Neural cell (in vitro differentiated cells): ENCODE results near the gene KRT83.

Source experiments
- CTCF ChIP-seq: fragments of 450-650 bp; IDR thresholded peaks from 2 replicates; pipeline ENCODE4 v1.5.1; 2014; ENCODE audit warnings: antibody characterized with exemption, mild to moderate bottlenecking, moderate library complexity; ENCODE audit not compliant: poor library complexity, severe bottlenecking
- EZH2 ChIP-seq: fragments of 200-600, 300-800 bp; shearing (Covaris generic), sonication (generic); IDR thresholded peaks from 2 replicates; pipeline ENCODE4 v1.6.1; 2014; ENCODE audit warnings: antibody characterized with exemption, low read length, borderline replicate concordance, mild to moderate bottlenecking; ENCODE audit not compliant: insufficient read depth, poor library complexity, severe bottlenecking
- POLR2AphosphoS5 ChIP-seq: IDR thresholded peaks from 2 replicates; pipeline ENCODE4 v1.6.1; 2012

- no peak for TF ChIP-seq CTCF
- no peak for TF ChIP-seq EZH2
- no peak for TF ChIP-seq POLR2AphosphoS5
Observed at GRCh38 chr12:52312086-52312485, 9.1 kb downstream of the KRT83 start.
